Endothelial cell (in vitro differentiated cells): ENCODE data around the gene ANK2. TPM values are rescaled to one million over a fixed set of nuclear protein-coding genes. Genes with fewer than 3 reads are reported as not detected.

Experiments used
- DNase-seq: peaks from one replicate; pipeline ENCODE4 v3.0.0; 2021; ENCODE audit warnings: low spot score
- H3K27ac Mint-ChIP-seq: one replicate; pipeline ENCODE4 v1.8.0; 2021; ENCODE audit warnings: mixed read lengths, inconsistent platforms; ENCODE audit not compliant: unreplicated experiment
- H3K27me3 Mint-ChIP-seq: one replicate; pipeline ENCODE4 v1.8.0; 2021; ENCODE audit warnings: mild to moderate bottlenecking, moderate library complexity, mixed read lengths, inconsistent platforms; ENCODE audit not compliant: unreplicated experiment
- H3K36me3 Mint-ChIP-seq: one replicate; pipeline ENCODE4 v1.8.0; 2021; ENCODE audit warnings: mild to moderate bottlenecking, low read depth, mixed read lengths, inconsistent platforms; ENCODE audit not compliant: unreplicated experiment
- H3K4me1 Mint-ChIP-seq: one replicate; pipeline ENCODE4 v1.8.0; 2021; ENCODE audit warnings: mild to moderate bottlenecking, mixed read lengths, inconsistent platforms; ENCODE audit not compliant: unreplicated experiment
- H3K4me3 Mint-ChIP-seq: one replicate; pipeline ENCODE4 v1.8.0; 2021; ENCODE audit warnings: mild to moderate bottlenecking, mixed read lengths, inconsistent platforms; ENCODE audit not compliant: unreplicated experiment
- H3K9me3 Mint-ChIP-seq: one replicate; pipeline ENCODE4 v1.8.0; 2021; ENCODE audit warnings: mixed read lengths, inconsistent platforms; ENCODE audit not compliant: unreplicated experiment
- total RNA-seq: library from RNA; stranded (reverse); fragmentation: NEBNext Ultra II Directional; extraction: Animal tissue kit (Norgen Biotek cat#: 25700); gene quantifications from one replicate; pipeline ENCODE4 v1.2.1, GENCODE V29; 2021; ENCODE audit not compliant: unreplicated experiment
- TF ChIP-seq, protein P1 (sequence below): fragments of 200-600 bp; sonication (generic); IDR thresholded peaks from one replicate; pipeline ENCODE4 v1.5.0; 2021; ENCODE audit warnings: antibody characterized with exemption; ENCODE audit not compliant: unreplicated experiment

ANK2 gene
- total RNA-seq, 1 donor from 2014 or later = 47.2 TPM

- DNase-seq = no peak
- H3K4me3 Mint-ChIP-seq = no peak overlapping the region
- no peaks in the 10 kb centered on the region for H3K4me1 Mint-ChIP-seq
- no peak overlapping the region for H3K27ac Mint-ChIP-seq
- TF ChIP-seq, protein P1, sequence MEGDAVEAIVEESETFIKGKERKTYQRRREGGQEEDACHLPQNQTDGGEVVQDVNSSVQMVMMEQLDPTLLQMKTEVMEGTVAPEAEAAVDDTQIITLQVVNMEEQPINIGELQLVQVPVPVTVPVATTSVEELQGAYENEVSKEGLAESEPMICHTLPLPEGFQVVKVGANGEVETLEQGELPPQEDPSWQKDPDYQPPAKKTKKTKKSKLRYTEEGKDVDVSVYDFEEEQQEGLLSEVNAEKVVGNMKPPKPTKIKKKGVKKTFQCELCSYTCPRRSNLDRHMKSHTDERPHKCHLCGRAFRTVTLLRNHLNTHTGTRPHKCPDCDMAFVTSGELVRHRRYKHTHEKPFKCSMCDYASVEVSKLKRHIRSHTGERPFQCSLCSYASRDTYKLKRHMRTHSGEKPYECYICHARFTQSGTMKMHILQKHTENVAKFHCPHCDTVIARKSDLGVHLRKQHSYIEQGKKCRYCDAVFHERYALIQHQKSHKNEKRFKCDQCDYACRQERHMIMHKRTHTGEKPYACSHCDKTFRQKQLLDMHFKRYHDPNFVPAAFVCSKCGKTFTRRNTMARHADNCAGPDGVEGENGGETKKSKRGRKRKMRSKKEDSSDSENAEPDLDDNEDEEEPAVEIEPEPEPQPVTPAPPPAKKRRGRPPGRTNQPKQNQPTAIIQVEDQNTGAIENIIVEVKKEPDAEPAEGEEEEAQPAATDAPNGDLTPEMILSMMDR = no peak
- no peaks in the 10 kb centered on the region for H3K36me3 Mint-ChIP-seq
- peaks cover 4% of the 10 kb centered on the region for H3K27me3 Mint-ChIP-seq
- no peaks in the 10 kb centered on the region for H3K9me3 Mint-ChIP-seq
Measured at GRCh38 chr4:113289766-113290165, 240.3 kb downstream of the ANK2 start.

DNA sequence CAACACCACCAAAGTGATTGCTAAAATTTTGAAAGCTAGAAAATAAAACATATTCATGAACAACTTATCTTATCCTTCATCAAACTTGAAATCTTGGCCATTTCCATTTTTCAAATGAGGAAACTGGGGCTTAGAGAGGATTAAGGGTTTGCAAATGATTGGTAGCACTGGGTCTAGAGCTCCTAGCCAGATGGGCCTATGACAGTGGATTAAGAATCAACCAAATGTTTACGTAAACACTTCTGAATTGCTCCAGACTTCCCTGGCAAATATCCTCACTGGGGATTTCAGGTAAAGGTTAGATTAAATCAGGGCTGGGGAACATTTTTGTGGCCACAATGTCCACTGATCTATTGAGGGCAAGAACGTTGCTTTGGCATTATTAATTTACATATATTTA, 241.2 kb downstream of the ANK2 start:
- DNase-seq = no peak
- Mint-ChIP-seq H3K27ac (no peak overlapping the region), H3K36me3 (no peaks in the 10 kb centered on the region), H3K27me3 (peaks cover 4% of the 10 kb centered on the region), H3K4me1 (no peaks in the 10 kb centered on the region), H3K9me3 (no peaks in the 10 kb centered on the region), H3K4me3 (no peak overlapping the region)
- TF ChIP-seq, protein P1 = no peak

GRCh38 chr4:113292371-113293042, 243.1 kb downstream of the ANK2 start:
- Mint-ChIP-seq H3K27ac (no peak overlapping the region), H3K4me1 (no peaks in the 10 kb centered on the region), H3K9me3 (no peaks in the 10 kb centered on the region), H3K36me3 (no peaks in the 10 kb centered on the region), H3K4me3 (no peak overlapping the region), H3K27me3 (peaks cover 2% of the 10 kb centered on the region)
- TF ChIP-seq, protein P1 = no peak
- no peak for DNase-seq

DNA sequence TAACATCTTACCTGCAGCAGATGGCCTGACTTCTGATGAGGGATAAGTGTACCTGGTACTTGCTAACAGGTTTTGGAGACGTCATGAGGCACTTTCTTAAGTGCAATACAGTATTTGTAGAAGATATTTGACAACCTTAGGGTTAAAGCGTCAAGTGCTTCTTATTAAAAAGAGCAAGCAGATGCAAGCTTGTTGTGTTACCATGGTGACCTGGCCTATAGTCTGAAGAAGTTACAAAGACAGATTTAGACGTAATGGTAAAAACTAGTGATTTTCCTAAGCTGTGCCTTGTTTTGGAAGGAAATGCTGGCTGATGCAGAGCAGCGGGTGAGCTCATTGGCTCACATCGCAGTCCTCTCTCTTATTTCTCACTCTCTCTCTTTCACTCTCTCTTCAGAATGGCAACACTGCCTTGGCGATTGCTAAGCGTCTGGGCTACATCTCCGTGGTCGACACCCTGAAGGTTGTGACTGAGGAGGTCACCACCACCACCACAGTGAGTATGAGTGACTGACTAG, 243.6 kb downstream of the ANK2 start:
- no peaks in the 10 kb centered on the region for H3K36me3 Mint-ChIP-seq
- no peaks in the 10 kb centered on the region for H3K4me1 Mint-ChIP-seq
- H3K27me3 Mint-ChIP-seq = peaks cover 2% of the 10 kb centered on the region
- TF ChIP-seq, protein P1 = no peak
- no peaks in the 10 kb centered on the region for H3K9me3 Mint-ChIP-seq
- H3K27ac Mint-ChIP-seq = no peak overlapping the region
- H3K4me3 Mint-ChIP-seq = no peak overlapping the region
- DNase-seq = no peak

- Mint-ChIP-seq H3K27ac (no peak overlapping the region), H3K4me3 (no peak overlapping the region), H3K9me3 (no peaks in the 10 kb centered on the region), H3K36me3 (no peaks in the 10 kb centered on the region), H3K27me3 (peaks cover 2% of the 10 kb centered on the region), H3K4me1 (no peaks in the 10 kb centered on the region)
- TF ChIP-seq, protein P1 = no peak
- DNase-seq = no peak
Measured at GRCh38 chr4:113293674-113294073, 244.2 kb downstream of the ANK2 start.
